ENCODE data around the gene NHERF1.

Gene NHERF1

GRCh38 chr17:74798239-74798707, 49.8 kb downstream of the NHERF1 start:
- TF ChIP-seq CTCF (IDR thresholded peaks at IDR 0.05; ENCODE audit: low read depth, low read length, missing control alignments), result no peak
- no peak overlapping the region for H3K4me3 ChIP-seq (ENCODE audit: low read depth, low read length)
- DNase-seq (ENCODE audit: low read depth), result no peak

GRCh38 chr17:74799097-74799496, 50.7 kb downstream of the NHERF1 start:
- TF ChIP-seq CTCF (IDR thresholded peaks at IDR 0.05; ENCODE audit: low read depth, low read length, missing control alignments), result no peak
- no peak for DNase-seq (ENCODE audit: low read depth)
- H3K4me3 ChIP-seq (ENCODE audit: low read depth, low read length), result no peak overlapping the region

GRCh38 chr17:74800531-74800930, 52.1 kb downstream of the NHERF1 start:
- TF ChIP-seq CTCF (IDR thresholded peaks at IDR 0.05; ENCODE audit: low read depth, low read length, missing control alignments), result no peak
- DNase-seq (ENCODE audit: low read depth), result no peak
- no peak overlapping the region for H3K4me3 ChIP-seq (ENCODE audit: low read depth, low read length)

GRCh38 chr17:74801896-74802295, 53.5 kb downstream of the NHERF1 start:
- no peak overlapping the region for H3K4me3 ChIP-seq (ENCODE audit: low read depth, low read length)
- no peak for TF ChIP-seq CTCF (IDR thresholded peaks at IDR 0.05; ENCODE audit: low read depth, low read length, missing control alignments)
- DNase-seq (ENCODE audit: low read depth), result no peak

- H3K4me3 ChIP-seq (ENCODE audit: low read depth, low read length), result no peak overlapping the region
- DNase-seq (ENCODE audit: low read depth), result no peak
- TF ChIP-seq CTCF (IDR thresholded peaks at IDR 0.05; ENCODE audit: low read depth, low read length, missing control alignments), result no peak
These were observed 55.0 kb downstream of the NHERF1 start for GRCh38 chr17:74803388-74803930.

GRCh38 chr17:74803971-74804370, 55.5 kb downstream of the NHERF1 start:
- DNase-seq (ENCODE audit: low read depth), result no peak
- TF ChIP-seq CTCF (IDR thresholded peaks at IDR 0.05; ENCODE audit: low read depth, low read length, missing control alignments), result no peak
- no peak overlapping the region for H3K4me3 ChIP-seq (ENCODE audit: low read depth, low read length)

- TF ChIP-seq CTCF (IDR thresholded peaks at IDR 0.05; ENCODE audit: low read depth, low read length, missing control alignments), result no peak
- H3K4me3 ChIP-seq (ENCODE audit: low read depth, low read length), result no peak overlapping the region
- DNase-seq (ENCODE audit: low read depth), result no peak
These were observed 56.3 kb downstream of the NHERF1 start for GRCh38 chr17:74804683-74805082.
